Smooth muscle cell (in vitro differentiated cells): Measurements from ENCODE around the gene KCNG4. TPM values are rescaled to one million over a fixed set of nuclear protein-coding genes. Genes with fewer than 3 reads are reported as not detected.

ENCODE experiments used
- DNase-seq: peaks from one replicate; lab custom pipeline; 2025; ENCODE audit not compliant: unreplicated experiment; lab: John Stamatoyannopoulos, UW
- H2AFZ ChIP-seq: fragments of 200-600 bp; sonication (generic); 2 replicates; pipeline ENCODE4 v1.6.0; 2016; ENCODE audit warnings: antibody characterized with exemption, low read depth, mild to moderate bottlenecking
- H3F3A ChIP-seq: fragments of 200-600 bp; sonication (generic); 2 replicates; pipeline ENCODE4 v1.6.0; 2017; ENCODE audit warnings: antibody characterized with exemption, low read depth
- H3K27ac ChIP-seq: fragments of 200-600 bp; sonication (generic); 2 replicates; pipeline ENCODE4 v1.5.1; 2016; ENCODE audit warnings: low read depth, mild to moderate bottlenecking
- H3K27me3 ChIP-seq: fragments of 200-600 bp; sonication (generic); 2 replicates; pipeline ENCODE4 v1.6.1; 2016; ENCODE audit warnings: low read depth, mild to moderate bottlenecking
- H3K36me3 ChIP-seq: fragments of 200-600 bp; sonication (generic); 2 replicates; pipeline ENCODE4 v1.5.1; 2016; ENCODE audit warnings: low read depth
- H3K4me1 ChIP-seq: fragments of 200-600 bp; sonication (generic); 2 replicates; pipeline ENCODE4 v1.5.1; 2016; ENCODE audit warnings: low read depth
- H3K4me2 ChIP-seq: fragments of 200-600 bp; sonication (generic); 2 replicates; pipeline ENCODE4 v1.6.0; 2016; ENCODE audit warnings: mild to moderate bottlenecking
- H3K4me3 ChIP-seq: fragments of 200-600 bp; sonication (generic); 2 replicates; pipeline ENCODE4 v1.5.1; 2016; ENCODE audit warnings: mild to moderate bottlenecking
- H3K79me2 ChIP-seq: fragments of 200-600 bp; sonication (generic); 2 replicates; pipeline ENCODE4 v1.6.0; 2016; ENCODE audit warnings: low read depth, mild to moderate bottlenecking
- H3K9ac ChIP-seq: fragments of 200-600 bp; sonication (generic); 2 replicates; pipeline ENCODE4 v1.6.0; 2016; ENCODE audit warnings: low read depth
- H3K9me3 ChIP-seq: fragments of 200-600 bp; sonication (generic); replicated peaks from 2 replicates; pipeline ENCODE4 v1.5.1; 2016; ENCODE audit warnings: low read depth
- H4K20me1 ChIP-seq: fragments of 200-600 bp; sonication (generic); 2 replicates; pipeline ENCODE4 v1.6.0; 2016; ENCODE audit warnings: low read depth
- WGBS: methylation state at CpG from one replicate; pipeline ENCODE4 v1.1.7; 2016; ENCODE audit warnings: low lambda C conversion rate; 5-methylcytosine and 5-hydroxymethylcytosine counted together
- polyA plus RNA-seq: library from polyadenylated mRNA; unstranded; fragments of >200 nt; fragmentation: Nextera tagmentation; extraction: Ambion mirVana; gene quantifications from 2 replicates; pipeline ENCODE4 v1.2.1, GENCODE V29; 2016
- small RNA-seq: library from RNA; depleted of rRNA; stranded (forward); fragments of <200 nt; gene quantifications from one replicate; pipeline ENCODE3, GENCODE V24; 2014
- total RNA-seq: library from RNA; depleted of rRNA; stranded (reverse); fragments of >200 nt; gene quantifications from 2 replicates; pipeline ENCODE4 v1.2.3, GENCODE V29; 2014
- TF ChIP-seq, protein P1 (sequence below): fragments of 200-600 bp; sonication (generic); IDR thresholded peaks from 2 replicates; pipeline ENCODE4 v1.5.1; 2017; ENCODE audit warnings: borderline replicate concordance, mild to moderate bottlenecking, antibody characterized with exemption; ENCODE audit not compliant: insufficient read depth, poor library complexity, severe bottlenecking

KCNG4 gene
- total and polyA plus RNA-seq, 2 experiments from 2014 or later: not detected

- Histone ChIP-seq H3K9me3 (no peaks in the 10 kb centered on the region), H3K79me2 (no peaks in the 10 kb centered on the region), H3K36me3 (no peaks in the 10 kb centered on the region), H3K4me2 (no peak overlapping the region), H3K27me3 (no peaks in the 10 kb centered on the region), H3F3A (no peaks in the 10 kb centered on the region), H4K20me1 (no peaks in the 10 kb centered on the region), H3K27ac (no peak overlapping the region), H2AFZ (no peak overlapping the region), H3K4me3 (no peak overlapping the region), H3K4me1 (no peaks in the 10 kb centered on the region), H3K9ac (no peak overlapping the region)
- TF ChIP-seq, protein P1, sequence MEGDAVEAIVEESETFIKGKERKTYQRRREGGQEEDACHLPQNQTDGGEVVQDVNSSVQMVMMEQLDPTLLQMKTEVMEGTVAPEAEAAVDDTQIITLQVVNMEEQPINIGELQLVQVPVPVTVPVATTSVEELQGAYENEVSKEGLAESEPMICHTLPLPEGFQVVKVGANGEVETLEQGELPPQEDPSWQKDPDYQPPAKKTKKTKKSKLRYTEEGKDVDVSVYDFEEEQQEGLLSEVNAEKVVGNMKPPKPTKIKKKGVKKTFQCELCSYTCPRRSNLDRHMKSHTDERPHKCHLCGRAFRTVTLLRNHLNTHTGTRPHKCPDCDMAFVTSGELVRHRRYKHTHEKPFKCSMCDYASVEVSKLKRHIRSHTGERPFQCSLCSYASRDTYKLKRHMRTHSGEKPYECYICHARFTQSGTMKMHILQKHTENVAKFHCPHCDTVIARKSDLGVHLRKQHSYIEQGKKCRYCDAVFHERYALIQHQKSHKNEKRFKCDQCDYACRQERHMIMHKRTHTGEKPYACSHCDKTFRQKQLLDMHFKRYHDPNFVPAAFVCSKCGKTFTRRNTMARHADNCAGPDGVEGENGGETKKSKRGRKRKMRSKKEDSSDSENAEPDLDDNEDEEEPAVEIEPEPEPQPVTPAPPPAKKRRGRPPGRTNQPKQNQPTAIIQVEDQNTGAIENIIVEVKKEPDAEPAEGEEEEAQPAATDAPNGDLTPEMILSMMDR: no peak
- 82% methylated on average over 11 of the region's 11 CpGs for WGBS
- no peak for DNase-seq
Observed at GRCh38 chr16:84169765-84170310, 70.0 kb downstream of the KCNG4 start.

Small RNA genes lying within 50 kb of the gene (small RNA-seq; reads per million reads assigned to genes)
- gene RNA5SP433: not detected

Other genes with a start within 250 kb of the KCNG4 start
- gene SLC38A8, start 197.2 kb downstream of the KCNG4 start, total RNA-seq: not detected in 2 replicates
- gene SLC38A8, start 197.2 kb downstream of the KCNG4 start, polyA plus RNA-seq: not detected in 2 replicates
- gene MBTPS1, start 123.1 kb downstream of the KCNG4 start, total RNA-seq: 51.9 and 52.2 TPM in 2 replicates
- 60.6 and 68.9 TPM in 2 replicates for gene MBTPS1, start 123.1 kb downstream of the KCNG4 start, polyA plus RNA-seq
- 27.3 and 32.6 TPM in 2 replicates for gene HSDL1, start 94.8 kb downstream of the KCNG4 start, total RNA-seq
- 15.4 and 20.4 TPM in 2 replicates for gene HSDL1, start 94.8 kb downstream of the KCNG4 start, polyA plus RNA-seq
- 0.09 TPM in 1 of 2 replicates, not detected in the other for gene DNAAF1, start 94.7 kb downstream of the KCNG4 start, total RNA-seq
- gene DNAAF1, start 94.7 kb downstream of the KCNG4 start, polyA plus RNA-seq: 0.06 TPM in 1 of 2 replicates, not detected in the other
- gene TAF1C, start 53.0 kb downstream of the KCNG4 start, total RNA-seq: 13.3 and 17.1 TPM in 2 replicates
- 35.5 and 37.3 TPM in 2 replicates for gene TAF1C, start 53.0 kb downstream of the KCNG4 start, polyA plus RNA-seq
- not detected in 2 replicates for gene ADAD2, start 48.9 kb downstream of the KCNG4 start, total RNA-seq
- gene ADAD2, start 48.9 kb downstream of the KCNG4 start, polyA plus RNA-seq: 0.48 TPM in 1 of 2 replicates, not detected in the other
- gene WFDC1, start 54.9 kb upstream of the KCNG4 start, total RNA-seq: 150 and 176 TPM in 2 replicates
- gene WFDC1, start 54.9 kb upstream of the KCNG4 start, polyA plus RNA-seq: 249 and 362 TPM in 2 replicates
- gene ATP2C2, start 128.5 kb upstream of the KCNG4 start, total RNA-seq: 3.1 and 3.2 TPM in 2 replicates
- 1.6 and 4.1 TPM in 2 replicates for gene ATP2C2, start 128.5 kb upstream of the KCNG4 start, polyA plus RNA-seq